Measurements from ENCODE around the gene TRIM17.

The TRIM17 gene

DNA sequence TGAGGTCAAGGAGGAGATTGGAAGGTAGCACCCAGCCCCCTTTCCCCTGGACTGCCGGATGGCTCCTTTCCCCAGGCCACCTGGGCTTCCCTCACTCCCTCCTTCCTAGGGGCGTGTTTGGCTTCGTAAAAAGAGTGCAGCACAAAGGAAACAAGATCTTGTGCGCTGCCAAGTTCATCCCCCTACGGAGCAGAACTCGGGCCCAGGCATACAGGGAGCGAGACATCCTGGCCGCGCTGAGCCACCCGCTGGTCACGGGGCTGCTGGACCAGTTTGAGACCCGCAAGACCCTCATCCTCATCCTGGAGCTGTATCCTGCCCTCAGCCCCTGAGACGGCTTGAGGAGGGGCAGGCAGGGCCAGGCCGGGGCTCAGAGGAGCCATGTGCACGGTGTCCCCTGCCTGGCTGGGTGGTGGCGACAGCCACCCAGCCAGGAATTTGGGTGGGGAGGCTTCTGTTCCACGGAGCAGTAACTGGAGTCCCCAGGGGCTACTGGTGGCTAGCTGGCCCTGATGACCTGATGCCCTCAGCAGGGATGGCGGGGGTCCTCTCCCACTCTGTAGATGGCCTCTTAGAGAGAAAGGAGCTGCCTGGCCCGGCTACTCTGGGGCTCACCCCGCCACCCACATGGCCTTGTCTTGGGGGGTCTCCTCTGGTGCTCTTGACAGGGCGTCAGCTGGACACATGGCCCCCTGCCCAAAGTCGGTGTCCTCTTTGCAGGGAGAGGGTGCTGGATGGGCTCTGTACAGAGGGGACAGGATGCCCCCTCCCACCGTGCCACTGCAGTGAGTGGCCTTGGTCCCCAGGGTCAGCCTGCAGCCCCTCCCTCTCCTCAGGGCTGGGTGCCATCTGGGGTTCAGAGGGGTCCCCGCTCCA, 49.6 kb downstream of the TRIM17 start:
- no peak for DNase-seq

DNA sequence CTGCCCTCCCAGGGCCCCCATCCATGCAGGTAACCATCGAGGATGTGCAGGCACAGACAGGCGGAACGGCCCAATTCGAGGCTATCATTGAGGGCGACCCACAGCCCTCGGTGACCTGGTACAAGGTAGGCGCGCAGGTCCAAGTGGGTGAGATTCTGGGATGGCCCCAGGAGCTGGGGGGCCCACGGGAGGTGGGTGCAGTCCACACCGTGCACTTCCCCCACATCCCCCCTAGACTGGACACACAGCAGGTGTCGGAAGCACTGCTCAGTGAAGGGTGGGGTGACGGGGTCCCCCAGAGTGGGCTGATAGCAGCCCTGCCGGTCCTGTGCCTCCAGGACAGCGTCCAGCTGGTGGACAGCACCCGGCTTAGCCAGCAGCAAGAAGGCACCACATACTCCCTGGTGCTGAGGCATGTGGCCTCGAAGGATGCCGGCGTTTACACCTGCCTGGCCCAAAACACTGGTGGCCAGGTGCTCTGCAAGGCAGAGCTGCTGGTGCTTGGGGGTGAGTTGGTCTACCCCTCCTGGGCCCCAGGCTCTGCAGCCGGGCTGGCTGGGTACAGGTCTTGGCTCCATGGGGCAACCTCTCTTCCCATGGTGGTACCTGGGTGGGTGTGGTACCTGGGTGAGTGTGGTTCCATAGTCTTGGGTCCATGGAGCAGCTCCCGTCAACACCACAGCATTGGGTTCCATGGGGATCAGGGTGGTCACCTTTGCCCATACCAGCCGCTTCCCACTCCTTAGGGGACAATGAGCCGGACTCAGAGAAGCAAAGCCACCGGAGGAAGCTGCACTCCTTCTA, 50.4 kb downstream of the TRIM17 start:
- no peak for DNase-seq

DNA sequence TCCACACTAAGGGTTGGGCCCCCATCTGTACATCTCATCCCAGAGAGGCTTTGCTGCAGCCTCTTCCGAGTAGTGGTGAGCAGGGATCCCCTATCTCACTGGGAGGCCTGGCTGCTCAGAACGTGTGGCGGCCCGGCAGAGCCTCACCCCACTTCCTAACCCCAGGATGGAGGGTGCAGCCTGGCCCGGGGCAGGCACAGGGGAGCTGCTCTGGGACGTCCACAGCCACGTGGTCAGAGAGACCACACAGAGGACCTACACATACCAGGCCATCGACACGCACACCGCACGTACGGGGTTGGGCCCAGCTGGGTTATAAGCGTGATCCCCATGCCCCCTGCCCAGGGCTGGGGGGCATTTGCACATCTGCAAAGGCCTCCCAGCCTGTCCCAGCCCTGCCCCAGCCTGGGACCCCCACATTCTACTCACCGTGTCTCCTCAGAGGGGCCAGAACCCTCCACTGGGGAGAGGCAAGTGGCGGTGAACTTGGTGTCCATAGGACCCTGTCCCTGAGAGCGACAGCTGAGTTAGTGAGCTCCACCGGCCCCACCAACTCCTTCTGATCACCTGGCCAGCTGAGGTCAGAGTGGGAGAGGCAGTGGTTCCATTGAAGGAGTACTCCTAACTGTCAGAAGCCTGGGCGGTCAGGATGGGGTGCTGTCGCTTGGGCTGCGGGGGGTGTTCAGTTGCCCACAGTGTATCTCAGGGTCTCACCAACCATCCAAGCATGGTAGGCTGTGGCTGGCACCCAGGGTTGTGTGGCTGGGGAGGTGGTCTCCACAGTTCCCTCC, 51.2 kb downstream of the TRIM17 start:
- no peak for DNase-seq

DNA sequence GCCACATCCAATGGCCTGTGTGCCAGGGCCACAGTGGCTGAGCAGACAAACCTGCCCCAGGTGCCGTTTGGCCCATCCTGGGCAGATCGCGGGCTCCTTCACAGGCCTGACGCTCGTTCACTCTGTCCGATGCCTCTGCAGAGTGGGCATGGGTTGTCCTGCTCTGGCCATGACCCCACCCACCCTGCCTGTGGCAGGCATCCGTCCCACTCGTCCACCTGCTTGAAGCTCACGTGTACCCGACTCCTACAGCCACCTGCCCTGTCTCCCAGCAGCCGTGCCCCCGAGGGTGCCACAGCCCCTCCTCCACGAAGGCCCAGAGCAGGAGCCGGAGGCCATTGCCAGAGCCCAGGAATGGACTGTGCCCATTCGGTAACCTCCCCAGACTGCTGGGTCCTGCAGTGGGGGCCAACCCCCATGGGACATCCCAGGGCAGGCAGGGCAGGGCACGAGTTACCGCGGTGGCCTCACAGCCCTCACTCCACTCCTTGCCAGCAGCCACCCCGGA, 51.9 kb downstream of the TRIM17 start:
- no peak for DNase-seq

- no peak for DNase-seq
Observed at GRCh38 chr1:228364068-228364705, 52.5 kb downstream of the TRIM17 start.

GRCh38 chr1:228363686-228364067, 53.0 kb downstream of the TRIM17 start:
- no peak for DNase-seq

DNA sequence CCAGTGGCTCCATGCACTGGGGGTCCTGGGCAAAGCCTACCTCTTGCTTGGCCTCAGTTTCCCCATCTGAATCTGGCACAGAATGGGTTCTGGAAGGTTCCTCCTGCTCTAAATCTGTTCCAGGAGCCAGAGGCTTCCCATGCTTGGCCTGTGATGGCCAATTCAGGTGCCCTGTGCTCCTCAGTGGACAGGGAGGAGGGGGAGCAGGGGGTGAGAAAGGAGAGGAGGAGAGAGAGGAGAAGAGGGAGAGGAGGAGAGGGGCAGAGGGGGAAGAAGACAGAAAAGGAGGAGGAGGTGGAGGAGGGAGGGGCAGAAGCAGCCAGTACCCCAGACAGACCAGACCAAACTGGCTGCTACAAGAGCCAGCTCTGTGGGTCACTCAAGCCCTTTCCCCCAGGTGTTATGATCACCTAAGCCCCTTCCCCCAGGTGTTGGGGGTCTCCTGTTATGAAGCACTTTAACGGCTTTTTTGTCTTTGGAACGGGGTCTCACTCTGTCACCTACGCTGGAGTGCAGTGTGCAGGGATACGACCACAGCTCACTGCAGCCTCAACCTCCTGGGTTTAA, 53.7 kb downstream of the TRIM17 start:
- no peak for DNase-seq

GRCh38 chr1:228362141-228362883, 54.3 kb downstream of the TRIM17 start:
- DNase-seq: no peak

GRCh38 chr1:228361314-228362140, 55.1 kb downstream of the TRIM17 start:
- DNase-seq: no peak

GRCh38 chr1:228360533-228361313, 55.9 kb downstream of the TRIM17 start:
- DNase-seq: no peak

DNA sequence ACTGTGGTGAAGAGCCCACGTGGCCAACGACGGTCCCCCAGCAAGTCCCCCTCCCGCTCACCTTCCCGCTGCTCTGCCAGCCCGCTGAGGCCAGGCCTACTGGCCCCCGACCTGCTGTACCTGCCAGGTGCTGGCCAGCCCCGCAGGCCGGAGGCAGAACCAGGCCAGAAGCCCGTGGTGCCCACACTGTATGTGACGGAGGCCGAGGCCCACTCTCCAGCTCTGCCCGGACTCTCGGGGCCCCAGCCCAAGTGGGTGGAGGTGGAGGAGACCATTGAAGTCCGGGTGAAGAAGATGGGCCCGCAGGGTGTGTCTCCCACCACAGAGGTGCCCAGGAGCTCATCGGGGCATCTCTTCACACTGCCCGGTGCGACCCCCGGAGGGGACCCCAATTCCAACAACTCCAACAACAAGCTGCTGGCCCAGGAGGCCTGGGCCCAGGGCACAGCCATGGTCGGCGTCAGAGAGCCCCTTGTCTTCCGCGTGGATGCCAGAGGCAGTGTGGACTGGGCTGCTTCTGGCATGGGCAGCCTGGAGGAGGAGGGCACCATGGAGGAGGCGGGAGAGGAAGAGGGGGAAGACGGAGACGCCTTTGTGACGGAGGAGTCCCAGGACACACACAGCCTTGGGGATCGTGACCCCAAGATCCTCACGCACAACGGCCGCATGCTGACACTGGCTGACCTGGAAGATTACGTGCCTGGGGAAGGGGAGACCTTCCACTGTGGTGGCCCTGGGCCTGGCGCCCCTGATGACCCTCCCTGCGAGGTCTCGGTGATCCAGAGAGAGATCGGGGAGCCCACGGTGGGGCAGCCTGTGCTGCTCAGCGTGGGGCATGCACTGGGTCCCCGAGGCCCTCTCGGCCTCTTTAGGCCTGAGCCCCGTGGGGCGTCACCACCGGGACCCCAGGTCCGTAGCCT, 56.8 kb downstream of the TRIM17 start:
- no peak for DNase-seq

DNA sequence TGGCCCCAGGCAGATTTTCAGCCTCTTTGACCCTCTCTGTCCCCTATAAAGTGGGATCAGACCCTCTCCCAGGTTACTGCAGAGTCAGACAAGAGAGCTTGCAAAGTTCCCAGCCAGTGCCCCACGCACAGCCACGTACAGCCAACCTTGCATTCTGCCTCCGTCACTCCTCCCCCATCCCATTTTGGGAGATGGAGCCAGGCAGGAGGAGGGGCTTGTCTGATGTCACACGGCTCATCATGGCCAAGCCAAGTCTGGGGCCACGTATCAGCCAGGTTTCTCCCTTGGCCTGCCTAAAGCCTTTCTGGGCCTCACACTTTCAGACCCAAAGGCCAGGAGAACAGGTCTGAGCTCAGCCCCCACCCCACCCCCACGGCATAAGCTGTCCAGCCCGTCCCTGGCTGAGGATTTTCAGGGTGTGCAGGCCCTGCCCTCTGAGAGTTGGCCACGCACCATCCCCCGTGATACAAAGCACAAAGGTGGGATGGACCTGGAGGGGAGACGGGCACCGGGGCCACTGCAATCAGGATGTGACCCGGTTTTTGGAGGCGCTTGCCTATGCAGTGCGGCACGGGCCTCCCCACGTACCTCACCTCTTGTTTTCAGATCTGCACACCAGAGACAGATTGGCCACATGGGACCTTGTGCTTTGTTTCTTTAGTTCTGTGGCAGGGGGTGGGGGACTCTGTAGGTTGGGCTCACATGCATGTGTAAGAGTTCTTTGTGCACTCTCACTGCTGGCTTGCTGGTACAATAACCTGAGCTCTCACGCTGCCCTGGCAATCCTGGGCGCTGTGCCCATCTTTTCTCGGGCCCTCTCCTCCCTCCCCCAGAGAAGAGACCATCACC, 57.7 kb downstream of the TRIM17 start:
- DNase-seq: no peak

GRCh38 chr1:228358039-228358763, 58.5 kb downstream of the TRIM17 start:
- no peak for DNase-seq
